ENCODE measurements around the gene EXD3.

Gene EXD3

GRCh38 chr9:137365056-137365455 lies 57.9 kb downstream of the EXD3 start:
- TF ChIP-seq RAD21 (IDR thresholded peaks at IDR 0.05; ENCODE audit: low read depth), result no peak

DNA sequence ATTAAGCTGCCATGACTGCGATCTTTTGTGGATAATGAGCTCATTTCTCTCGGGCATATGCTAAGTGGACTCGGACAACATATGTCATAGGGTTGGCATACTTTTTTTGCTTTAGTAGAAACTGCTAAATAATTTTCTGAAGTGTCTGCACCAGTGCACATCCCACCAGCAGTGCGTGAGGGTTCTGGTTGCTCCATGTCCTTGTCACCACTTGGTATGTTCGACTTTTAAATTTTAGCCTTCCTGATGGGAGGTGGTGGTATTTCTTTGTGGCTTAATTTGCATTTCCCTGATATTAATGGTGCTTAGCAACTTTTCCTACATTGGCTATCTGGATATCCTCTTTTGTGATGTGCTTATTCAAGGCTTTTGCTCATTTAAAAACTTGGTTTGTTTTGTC lies 63.1 kb downstream of the EXD3 start:
- TF ChIP-seq FOXM1 (IDR thresholded peaks at IDR 0.05; ENCODE audit: borderline replicate concordance, low read depth) (no peak), CEBPB (IDR thresholded peaks at IDR 0.05) (no peak), TEAD4 (IDR thresholded peaks at IDR 0.05) (no peak), EGR1 (IDR thresholded peaks at IDR 0.05) (no peak), YY1 (IDR thresholded peaks at IDR 0.05; ENCODE audit: low read depth) (no peak), EP300 (IDR thresholded peaks at IDR 0.05; ENCODE audit: borderline replicate concordance) (no peak), TCF12 (IDR thresholded peaks at IDR 0.05; ENCODE audit: low read depth) (no peak), CREB1 (IDR thresholded peaks at IDR 0.05; ENCODE audit: low read depth) (no peak), TAF1 (IDR thresholded peaks at IDR 0.05; ENCODE audit: low read depth) (no peak), ZBTB7A (IDR thresholded peaks at IDR 0.05; ENCODE audit: low read depth) (no peak), USF1 (IDR thresholded peaks at IDR 0.05) (no peak), NFIC (IDR thresholded peaks at IDR 0.05) (no peak)
- TF ChIP-seq, protein P1, sequence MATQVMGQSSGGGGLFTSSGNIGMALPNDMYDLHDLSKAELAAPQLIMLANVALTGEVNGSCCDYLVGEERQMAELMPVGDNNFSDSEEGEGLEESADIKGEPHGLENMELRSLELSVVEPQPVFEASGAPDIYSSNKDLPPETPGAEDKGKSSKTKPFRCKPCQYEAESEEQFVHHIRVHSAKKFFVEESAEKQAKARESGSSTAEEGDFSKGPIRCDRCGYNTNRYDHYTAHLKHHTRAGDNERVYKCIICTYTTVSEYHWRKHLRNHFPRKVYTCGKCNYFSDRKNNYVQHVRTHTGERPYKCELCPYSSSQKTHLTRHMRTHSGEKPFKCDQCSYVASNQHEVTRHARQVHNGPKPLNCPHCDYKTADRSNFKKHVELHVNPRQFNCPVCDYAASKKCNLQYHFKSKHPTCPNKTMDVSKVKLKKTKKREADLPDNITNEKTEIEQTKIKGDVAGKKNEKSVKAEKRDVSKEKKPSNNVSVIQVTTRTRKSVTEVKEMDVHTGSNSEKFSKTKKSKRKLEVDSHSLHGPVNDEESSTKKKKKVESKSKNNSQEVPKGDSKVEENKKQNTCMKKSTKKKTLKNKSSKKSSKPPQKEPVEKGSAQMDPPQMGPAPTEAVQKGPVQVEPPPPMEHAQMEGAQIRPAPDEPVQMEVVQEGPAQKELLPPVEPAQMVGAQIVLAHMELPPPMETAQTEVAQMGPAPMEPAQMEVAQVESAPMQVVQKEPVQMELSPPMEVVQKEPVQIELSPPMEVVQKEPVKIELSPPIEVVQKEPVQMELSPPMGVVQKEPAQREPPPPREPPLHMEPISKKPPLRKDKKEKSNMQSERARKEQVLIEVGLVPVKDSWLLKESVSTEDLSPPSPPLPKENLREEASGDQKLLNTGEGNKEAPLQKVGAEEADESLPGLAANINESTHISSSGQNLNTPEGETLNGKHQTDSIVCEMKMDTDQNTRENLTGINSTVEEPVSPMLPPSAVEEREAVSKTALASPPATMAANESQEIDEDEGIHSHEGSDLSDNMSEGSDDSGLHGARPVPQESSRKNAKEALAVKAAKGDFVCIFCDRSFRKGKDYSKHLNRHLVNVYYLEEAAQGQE (IDR thresholded peaks at IDR 0.05; ENCODE audit: low read depth), result no peak
- TF ChIP-seq, protein P2, sequence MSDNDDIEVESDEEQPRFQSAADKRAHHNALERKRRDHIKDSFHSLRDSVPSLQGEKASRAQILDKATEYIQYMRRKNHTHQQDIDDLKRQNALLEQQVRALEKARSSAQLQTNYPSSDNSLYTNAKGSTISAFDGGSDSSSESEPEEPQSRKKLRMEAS (IDR thresholded peaks at IDR 0.05), result no peak

DNA sequence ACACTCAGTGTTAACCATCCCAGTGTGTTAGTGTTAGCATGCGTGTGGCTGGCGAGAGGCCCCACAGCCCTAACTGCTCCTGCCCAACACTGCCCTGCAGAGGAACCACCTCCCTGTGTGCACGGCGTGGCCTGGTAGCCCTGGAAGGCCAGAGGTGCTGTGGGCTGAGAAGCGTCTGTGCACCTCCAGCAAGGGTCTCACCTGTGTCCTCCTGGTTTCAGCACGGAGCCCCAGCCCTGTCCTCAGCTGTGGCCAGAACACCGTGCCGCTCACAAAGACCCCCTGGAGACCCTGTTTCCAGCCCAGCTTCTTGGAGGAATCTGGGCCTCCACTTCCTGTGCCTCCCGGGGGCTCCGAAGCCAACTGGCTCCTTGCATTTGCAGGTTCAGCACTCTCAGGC lies 64.8 kb downstream of the EXD3 start:
- TF ChIP-seq TAF1 (IDR thresholded peaks at IDR 0.05; ENCODE audit: low read depth) (no peak), FOXM1 (IDR thresholded peaks at IDR 0.05; ENCODE audit: borderline replicate concordance, low read depth) (no peak), USF1 (IDR thresholded peaks at IDR 0.05) (no peak), EGR1 (IDR thresholded peaks at IDR 0.05) (no peak), EP300 (IDR thresholded peaks at IDR 0.05; ENCODE audit: borderline replicate concordance) (no peak), CREB1 (IDR thresholded peaks at IDR 0.05; ENCODE audit: low read depth) (no peak), ZBTB7A (IDR thresholded peaks at IDR 0.05; ENCODE audit: low read depth) (no peak), CEBPB (IDR thresholded peaks at IDR 0.05) (no peak), NFIC (IDR thresholded peaks at IDR 0.05) (no peak), TEAD4 (IDR thresholded peaks at IDR 0.05) (no peak), RAD21 (IDR thresholded peaks at IDR 0.05; ENCODE audit: low read depth) (no peak), YY1 (IDR thresholded peaks at IDR 0.05; ENCODE audit: low read depth) (no peak), TCF12 (IDR thresholded peaks at IDR 0.05; ENCODE audit: low read depth) (no peak)
- TF ChIP-seq, protein P1 (IDR thresholded peaks at IDR 0.05; ENCODE audit: low read depth), result no peak
- TF ChIP-seq, protein P2 (IDR thresholded peaks at IDR 0.05), result no peak

GRCh38 chr9:137357166-137357565 lies 65.8 kb downstream of the EXD3 start:
- no peak for TF ChIP-seq ZBTB7A (IDR thresholded peaks at IDR 0.05; ENCODE audit: low read depth)
- TF ChIP-seq, protein P2 (IDR thresholded peaks at IDR 0.05), result no peak
- no peak for TF ChIP-seq RAD21 (IDR thresholded peaks at IDR 0.05; ENCODE audit: low read depth)
- no peak for TF ChIP-seq EGR1 (IDR thresholded peaks at IDR 0.05)
- TF ChIP-seq USF1 (IDR thresholded peaks at IDR 0.05), result no peak
- no peak for TF ChIP-seq CREB1 (IDR thresholded peaks at IDR 0.05; ENCODE audit: low read depth)
- no peak for TF ChIP-seq EP300 (IDR thresholded peaks at IDR 0.05; ENCODE audit: borderline replicate concordance)
- TF ChIP-seq FOXM1 (IDR thresholded peaks at IDR 0.05; ENCODE audit: borderline replicate concordance, low read depth), result no peak
- TF ChIP-seq TEAD4 (IDR thresholded peaks at IDR 0.05), result no peak

GRCh38 chr9:137355761-137356365 lies 67.1 kb downstream of the EXD3 start:
- TF ChIP-seq ZBTB7A (IDR thresholded peaks at IDR 0.05; ENCODE audit: low read depth) (no peak), CREB1 (IDR thresholded peaks at IDR 0.05; ENCODE audit: low read depth) (no peak)
- TF ChIP-seq, protein P2 (IDR thresholded peaks at IDR 0.05), result no peak
- TF ChIP-seq, protein P1 (IDR thresholded peaks at IDR 0.05; ENCODE audit: low read depth), result no peak

All from Ishikawa (cell line).